ENCODE measurements around the gene NTNG1. TPM values are rescaled to one million over a fixed set of nuclear protein-coding genes. Genes with fewer than 3 reads are reported as not detected.

NTNG1 gene
- total RNA-seq, 1 experiment from 2014 or later: 2.3 TPM

DNA sequence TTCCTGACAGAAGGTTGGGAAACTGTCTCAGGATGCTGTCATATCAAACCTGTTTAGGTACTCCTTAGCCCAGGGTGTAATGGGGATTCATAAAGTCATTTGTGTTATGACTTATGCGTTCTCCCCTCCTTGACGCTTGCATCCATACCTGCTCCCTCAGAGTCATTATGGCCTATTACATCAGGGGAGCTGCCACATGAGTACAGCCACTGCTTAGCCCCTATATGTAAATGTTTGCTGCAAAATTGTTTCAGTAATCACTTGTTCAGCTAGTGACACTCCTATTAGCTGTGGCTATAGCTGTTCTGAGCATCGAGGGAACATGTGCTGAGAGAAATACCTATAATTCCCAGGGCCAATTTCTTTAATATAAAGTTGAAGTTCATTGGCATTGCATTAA, 10.5 kb downstream of the NTNG1 start (continued):
- TF ChIP-seq, protein P1, sequence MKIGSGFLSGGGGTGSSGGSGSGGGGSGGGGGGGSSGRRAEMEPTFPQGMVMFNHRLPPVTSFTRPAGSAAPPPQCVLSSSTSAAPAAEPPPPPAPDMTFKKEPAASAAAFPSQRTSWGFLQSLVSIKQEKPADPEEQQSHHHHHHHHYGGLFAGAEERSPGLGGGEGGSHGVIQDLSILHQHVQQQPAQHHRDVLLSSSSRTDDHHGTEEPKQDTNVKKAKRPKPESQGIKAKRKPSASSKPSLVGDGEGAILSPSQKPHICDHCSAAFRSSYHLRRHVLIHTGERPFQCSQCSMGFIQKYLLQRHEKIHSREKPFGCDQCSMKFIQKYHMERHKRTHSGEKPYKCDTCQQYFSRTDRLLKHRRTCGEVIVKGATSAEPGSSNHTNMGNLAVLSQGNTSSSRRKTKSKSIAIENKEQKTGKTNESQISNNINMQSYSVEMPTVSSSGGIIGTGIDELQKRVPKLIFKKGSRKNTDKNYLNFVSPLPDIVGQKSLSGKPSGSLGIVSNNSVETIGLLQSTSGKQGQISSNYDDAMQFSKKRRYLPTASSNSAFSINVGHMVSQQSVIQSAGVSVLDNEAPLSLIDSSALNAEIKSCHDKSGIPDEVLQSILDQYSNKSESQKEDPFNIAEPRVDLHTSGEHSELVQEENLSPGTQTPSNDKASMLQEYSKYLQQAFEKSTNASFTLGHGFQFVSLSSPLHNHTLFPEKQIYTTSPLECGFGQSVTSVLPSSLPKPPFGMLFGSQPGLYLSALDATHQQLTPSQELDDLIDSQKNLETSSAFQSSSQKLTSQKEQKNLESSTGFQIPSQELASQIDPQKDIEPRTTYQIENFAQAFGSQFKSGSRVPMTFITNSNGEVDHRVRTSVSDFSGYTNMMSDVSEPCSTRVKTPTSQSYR (CRISPR knock-in tag; IDR thresholded peaks at IDR 0.05): no peak
- TF ChIP-seq, protein P2, sequence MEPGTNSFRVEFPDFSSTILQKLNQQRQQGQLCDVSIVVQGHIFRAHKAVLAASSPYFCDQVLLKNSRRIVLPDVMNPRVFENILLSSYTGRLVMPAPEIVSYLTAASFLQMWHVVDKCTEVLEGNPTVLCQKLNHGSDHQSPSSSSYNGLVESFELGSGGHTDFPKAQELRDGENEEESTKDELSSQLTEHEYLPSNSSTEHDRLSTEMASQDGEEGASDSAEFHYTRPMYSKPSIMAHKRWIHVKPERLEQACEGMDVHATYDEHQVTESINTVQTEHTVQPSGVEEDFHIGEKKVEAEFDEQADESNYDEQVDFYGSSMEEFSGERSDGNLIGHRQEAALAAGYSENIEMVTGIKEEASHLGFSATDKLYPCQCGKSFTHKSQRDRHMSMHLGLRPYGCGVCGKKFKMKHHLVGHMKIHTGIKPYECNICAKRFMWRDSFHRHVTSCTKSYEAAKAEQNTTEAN (CRISPR knock-in tag; IDR thresholded peaks at IDR 0.05): no peak
- TF ChIP-seq FOXK1 (CRISPR knock-in tag; IDR thresholded peaks at IDR 0.05): no peak
- no peak for TF ChIP-seq KAT7 (CRISPR knock-in tag; IDR thresholded peaks at IDR 0.05; ENCODE audit: borderline replicate concordance)
- TF ChIP-seq, protein P3, sequence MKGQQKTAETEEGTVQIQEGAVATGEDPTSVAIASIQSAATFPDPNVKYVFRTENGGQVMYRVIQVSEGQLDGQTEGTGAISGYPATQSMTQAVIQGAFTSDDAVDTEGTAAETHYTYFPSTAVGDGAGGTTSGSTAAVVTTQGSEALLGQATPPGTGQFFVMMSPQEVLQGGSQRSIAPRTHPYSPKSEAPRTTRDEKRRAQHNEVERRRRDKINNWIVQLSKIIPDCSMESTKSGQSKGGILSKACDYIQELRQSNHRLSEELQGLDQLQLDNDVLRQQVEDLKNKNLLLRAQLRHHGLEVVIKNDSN (CRISPR knock-in tag; IDR thresholded peaks at IDR 0.05): no peak
- TF ChIP-seq RELA (CRISPR knock-in tag; IDR thresholded peaks at IDR 0.05; ENCODE audit: borderline replicate concordance): no peak
- TF ChIP-seq IRF2 (CRISPR knock-in tag; IDR thresholded peaks at IDR 0.05; ENCODE audit: borderline replicate concordance, low read depth): no peak
- no peak for TF ChIP-seq SOX15 (CRISPR knock-in tag; IDR thresholded peaks at IDR 0.05)

DNA sequence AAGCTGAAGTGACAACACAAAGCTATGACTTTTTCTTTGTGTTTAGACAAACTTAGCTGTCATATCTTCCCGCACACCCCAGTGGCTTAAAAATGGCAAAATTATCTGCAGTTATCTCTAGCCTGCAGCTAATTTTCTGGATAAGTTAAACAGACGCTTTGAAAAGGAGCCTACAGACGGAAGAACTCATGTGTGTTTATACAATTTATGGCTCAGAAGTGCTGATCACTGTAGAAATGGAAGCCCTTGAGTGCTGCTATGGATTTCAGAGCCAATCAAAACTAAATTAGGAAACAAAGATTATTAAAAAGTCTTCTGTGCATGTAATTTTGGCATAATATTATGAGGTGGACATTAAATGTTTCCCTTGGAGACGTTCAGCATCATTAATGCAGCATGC, 11.6 kb downstream of the NTNG1 start:
- H3K36me3 Mint-ChIP-seq: no peaks in the 10 kb centered on the region
- H3K27ac Mint-ChIP-seq: no peak overlapping the region
- no peak for TF ChIP-seq NFYB (CRISPR knock-in tag; conservative IDR thresholded peaks at IDR 0.05; ENCODE audit: low read depth)
- TF ChIP-seq OVOL2 (CRISPR knock-in tag; IDR thresholded peaks at IDR 0.05; ENCODE audit: borderline replicate concordance): no peak
- no peak for TF ChIP-seq PRRX2 (CRISPR knock-in tag; IDR thresholded peaks at IDR 0.05)
- TF ChIP-seq, protein P4, sequence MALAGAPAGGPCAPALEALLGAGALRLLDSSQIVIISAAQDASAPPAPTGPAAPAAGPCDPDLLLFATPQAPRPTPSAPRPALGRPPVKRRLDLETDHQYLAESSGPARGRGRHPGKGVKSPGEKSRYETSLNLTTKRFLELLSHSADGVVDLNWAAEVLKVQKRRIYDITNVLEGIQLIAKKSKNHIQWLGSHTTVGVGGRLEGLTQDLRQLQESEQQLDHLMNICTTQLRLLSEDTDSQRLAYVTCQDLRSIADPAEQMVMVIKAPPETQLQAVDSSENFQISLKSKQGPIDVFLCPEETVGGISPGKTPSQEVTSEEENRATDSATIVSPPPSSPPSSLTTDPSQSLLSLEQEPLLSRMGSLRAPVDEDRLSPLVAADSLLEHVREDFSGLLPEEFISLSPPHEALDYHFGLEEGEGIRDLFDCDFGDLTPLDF (CRISPR knock-in tag; IDR thresholded peaks at IDR 0.05): no peak
- TF ChIP-seq ZNF219 (CRISPR knock-in tag; IDR thresholded peaks at IDR 0.05; ENCODE audit: borderline replicate concordance): no peak
- TF ChIP-seq NR1H2 (CRISPR knock-in tag; IDR thresholded peaks at IDR 0.05): no peak
- no peak for TF ChIP-seq CREB1 (CRISPR knock-in tag; IDR thresholded peaks at IDR 0.05)
- TF ChIP-seq, protein P5, sequence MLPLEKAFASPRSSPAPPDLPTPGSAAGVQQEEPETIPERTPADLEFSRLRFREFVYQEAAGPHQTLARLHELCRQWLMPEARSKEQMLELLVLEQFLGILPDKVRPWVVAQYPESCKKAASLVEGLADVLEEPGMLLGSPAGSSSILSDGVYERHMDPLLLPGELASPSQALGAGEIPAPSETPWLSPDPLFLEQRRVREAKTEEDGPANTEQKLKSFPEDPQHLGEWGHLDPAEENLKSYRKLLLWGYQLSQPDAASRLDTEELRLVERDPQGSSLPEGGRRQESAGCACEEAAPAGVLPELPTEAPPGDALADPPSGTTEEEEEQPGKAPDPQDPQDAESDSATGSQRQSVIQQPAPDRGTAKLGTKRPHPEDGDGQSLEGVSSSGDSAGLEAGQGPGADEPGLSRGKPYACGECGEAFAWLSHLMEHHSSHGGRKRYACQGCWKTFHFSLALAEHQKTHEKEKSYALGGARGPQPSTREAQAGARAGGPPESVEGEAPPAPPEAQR (CRISPR knock-in tag; IDR thresholded peaks at IDR 0.05): no peak
- TF ChIP-seq FOXP1 (CRISPR knock-in tag; IDR thresholded peaks at IDR 0.05; ENCODE audit: borderline replicate concordance): no peak
- TF ChIP-seq SMAD3 (CRISPR knock-in tag; IDR thresholded peaks at IDR 0.05; ENCODE audit: borderline replicate concordance): no peak
- TF ChIP-seq ZNF671 (CRISPR knock-in tag; IDR thresholded peaks at IDR 0.05): no peak
- TF ChIP-seq, protein P1 (CRISPR knock-in tag; IDR thresholded peaks at IDR 0.05): no peak
- no peak for TF ChIP-seq NFATC4 (CRISPR knock-in tag; IDR thresholded peaks at IDR 0.05)
- no peak for ATAC-seq
- H3K4me1 Mint-ChIP-seq: peaks cover 4% of the 10 kb centered on the region; the same call in 1 of the 2 replicates
- CTCF ChIA-PET: no interaction called here
- POLR2A ChIA-PET: no interaction called here
- no peak for DNase-seq (ENCODE audit: low spot score)
- H3K4me3 Mint-ChIP-seq: no peak overlapping the region
- H3K9me3 Mint-ChIP-seq: no peaks in the 10 kb centered on the region
- H3K27me3 Mint-ChIP-seq (ENCODE audit: low read depth): no peaks in the 10 kb centered on the region

Measured in WTC11 (cell line).